ENCODE results near the gene PRUNE2.

DNA sequence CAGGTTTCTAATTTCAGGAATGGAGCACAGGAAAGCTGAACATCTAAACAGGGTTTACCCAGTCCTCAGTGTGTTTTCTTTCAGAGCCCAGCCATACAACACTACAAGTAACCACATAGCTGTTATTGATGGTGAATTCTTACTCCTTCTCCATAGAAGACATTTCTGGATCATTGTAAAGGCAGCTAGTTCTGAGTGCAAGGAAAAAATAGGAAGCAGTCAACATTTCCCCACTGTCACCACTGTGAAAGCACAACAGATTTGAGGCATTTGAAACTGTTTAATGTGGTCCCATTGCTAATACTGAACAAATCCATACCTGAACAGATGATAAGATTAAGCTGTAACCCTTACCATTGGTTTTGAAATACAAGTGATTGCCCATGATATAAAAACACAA is 286.7 kb downstream of the PRUNE2 start:
- TF ChIP-seq, protein P1, sequence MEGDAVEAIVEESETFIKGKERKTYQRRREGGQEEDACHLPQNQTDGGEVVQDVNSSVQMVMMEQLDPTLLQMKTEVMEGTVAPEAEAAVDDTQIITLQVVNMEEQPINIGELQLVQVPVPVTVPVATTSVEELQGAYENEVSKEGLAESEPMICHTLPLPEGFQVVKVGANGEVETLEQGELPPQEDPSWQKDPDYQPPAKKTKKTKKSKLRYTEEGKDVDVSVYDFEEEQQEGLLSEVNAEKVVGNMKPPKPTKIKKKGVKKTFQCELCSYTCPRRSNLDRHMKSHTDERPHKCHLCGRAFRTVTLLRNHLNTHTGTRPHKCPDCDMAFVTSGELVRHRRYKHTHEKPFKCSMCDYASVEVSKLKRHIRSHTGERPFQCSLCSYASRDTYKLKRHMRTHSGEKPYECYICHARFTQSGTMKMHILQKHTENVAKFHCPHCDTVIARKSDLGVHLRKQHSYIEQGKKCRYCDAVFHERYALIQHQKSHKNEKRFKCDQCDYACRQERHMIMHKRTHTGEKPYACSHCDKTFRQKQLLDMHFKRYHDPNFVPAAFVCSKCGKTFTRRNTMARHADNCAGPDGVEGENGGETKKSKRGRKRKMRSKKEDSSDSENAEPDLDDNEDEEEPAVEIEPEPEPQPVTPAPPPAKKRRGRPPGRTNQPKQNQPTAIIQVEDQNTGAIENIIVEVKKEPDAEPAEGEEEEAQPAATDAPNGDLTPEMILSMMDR (IDR thresholded peaks at IDR 0.05; ENCODE audit: control extremely low read depth in 1 of 3, insufficient read depth in 1 of 3, low read depth in 1 of 3, low read length in 3 of 3): no peak
- TF ChIP-seq POLR2A (IDR thresholded peaks at IDR 0.05; ENCODE audit: control extremely low read depth in 1 of 2, low read depth in 2 of 2, low read length in 2 of 2): no peak

All from H1 (cell line).